Cerebellar cortex (tissue), 1 donor: ENCODE data around the gene TGFBR1.
"Not testable (repeated sequence)": the region's sequence is repeated elsewhere in the genome, so short reads cannot be mapped to it uniquely, and the experiment has no call there.

Experiments used
- DNase-seq: peaks from one replicate; pipeline ENCODE4 v3.0.0-alpha.2; 2015; ENCODE audit warnings: low spot score

TGFBR1 gene

DNA sequence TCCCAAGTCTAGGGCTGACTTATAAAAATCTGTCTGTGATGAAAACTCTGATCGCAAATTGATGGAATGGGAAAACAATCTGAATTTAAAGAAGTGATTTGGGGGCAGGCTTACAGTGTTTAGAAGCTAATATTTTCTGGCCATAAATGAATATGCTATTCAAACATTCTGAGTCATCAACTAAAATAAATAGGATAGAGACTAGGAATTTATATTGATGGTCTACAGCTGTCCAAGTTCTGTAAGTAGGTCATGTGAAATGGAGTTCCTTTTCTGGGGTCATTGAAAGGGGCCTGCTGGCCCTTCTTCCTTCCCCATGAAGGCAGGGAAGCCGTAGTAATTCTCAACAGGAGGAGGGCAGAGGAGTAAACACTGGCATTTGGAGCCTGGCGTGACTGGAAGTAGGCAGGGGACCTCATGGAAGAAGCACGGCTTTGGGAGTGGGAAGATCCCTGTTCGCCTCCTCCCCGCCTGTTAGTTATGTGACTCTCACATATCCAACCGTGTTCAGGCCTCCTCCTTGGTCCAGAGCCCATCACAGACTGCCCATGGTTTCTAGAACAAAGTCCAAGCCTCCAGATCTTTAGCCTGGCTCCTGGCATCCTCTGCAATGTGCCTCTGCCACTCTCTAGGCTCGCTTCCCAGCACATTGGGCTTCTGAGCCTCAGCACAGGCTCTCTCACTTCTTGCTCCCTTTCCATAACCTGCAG, 85.1 kb downstream of the TGFBR1 start:
- DNase-seq = peak; percentile 90

DNA sequence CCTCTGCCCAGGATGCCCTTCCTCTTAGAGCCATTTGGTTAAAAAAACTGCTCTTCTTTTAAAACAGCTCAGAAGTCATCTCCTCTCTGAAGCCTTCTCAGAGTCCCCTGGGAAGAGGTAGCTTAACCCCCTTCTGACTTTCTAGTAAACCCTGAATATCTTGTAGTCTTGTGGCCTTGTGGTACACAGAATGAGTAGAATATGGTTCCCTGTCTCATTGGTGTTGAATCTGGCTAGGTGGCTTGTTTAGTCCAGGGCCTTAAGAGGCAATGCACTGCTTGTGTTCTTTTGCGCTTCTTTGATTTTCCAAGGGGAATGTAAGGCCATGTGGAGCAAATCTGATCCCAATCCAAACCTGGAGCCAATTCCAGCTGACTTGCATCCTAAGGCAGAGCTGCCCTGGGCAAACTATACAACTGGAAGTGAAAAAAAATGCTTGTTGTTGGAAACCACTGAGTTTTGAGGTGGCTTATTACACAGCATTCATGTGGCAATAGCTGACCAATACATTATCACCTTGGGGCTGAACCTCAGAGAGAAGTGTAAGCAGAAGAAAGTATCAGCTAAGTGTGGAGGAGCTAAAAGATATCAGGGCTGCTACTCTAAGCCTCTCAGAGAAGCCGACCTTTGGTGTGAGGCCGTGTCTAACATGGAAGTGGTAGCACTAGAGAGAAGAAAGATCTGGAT, 85.8 kb downstream of the TGFBR1 start:
- no peak for DNase-seq

DNA sequence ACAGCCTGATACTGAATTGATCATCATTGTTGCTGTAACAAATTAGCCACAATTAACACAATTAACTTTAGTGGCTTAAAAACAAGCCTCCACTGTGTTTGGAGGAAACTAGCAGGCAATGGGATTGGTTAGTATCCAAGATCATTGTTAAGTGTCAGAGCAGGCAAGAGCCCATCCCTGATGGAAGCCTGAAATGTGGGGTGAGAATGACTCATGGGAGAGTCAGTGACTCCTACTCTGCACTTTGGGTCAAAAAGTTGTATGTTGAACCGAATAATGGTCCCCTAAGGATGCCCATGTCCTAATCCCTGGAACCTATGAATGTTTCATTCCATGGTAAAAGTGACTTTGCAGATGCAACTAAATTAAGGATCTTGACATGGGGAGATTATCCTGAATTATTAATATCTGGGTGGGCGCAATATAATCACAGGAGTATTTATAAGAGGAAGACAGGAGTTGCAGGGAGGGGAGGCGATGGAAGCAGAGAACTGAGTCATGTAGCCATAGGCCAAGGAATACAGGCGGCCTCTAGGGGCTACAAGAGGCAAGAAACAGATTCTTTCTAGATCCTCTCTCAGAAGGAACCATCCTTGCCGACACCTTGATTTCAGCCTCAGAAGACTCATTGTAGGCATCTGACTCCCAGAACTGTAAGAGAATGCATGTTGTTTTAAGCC, 88.0 kb downstream of the TGFBR1 start:
- DNase-seq = no peak

DNA sequence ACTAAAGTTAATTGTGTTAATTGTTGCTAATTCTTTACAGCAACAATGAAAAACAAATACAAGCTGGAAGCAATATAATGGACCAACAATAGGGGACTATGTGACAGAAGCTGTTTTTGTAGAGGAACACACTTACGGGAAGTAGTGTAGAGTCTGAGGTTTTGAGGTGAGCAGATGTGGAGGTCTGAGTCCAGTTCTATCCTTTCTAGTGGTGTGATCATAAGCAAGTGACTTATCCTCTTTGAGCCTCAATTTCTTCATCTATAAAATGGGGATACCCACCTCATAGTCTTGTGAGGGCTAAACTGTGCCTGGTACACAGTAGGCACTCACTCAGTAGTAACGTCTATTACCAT, 88.5 kb downstream of the TGFBR1 start:
- DNase-seq = no peak

DNA sequence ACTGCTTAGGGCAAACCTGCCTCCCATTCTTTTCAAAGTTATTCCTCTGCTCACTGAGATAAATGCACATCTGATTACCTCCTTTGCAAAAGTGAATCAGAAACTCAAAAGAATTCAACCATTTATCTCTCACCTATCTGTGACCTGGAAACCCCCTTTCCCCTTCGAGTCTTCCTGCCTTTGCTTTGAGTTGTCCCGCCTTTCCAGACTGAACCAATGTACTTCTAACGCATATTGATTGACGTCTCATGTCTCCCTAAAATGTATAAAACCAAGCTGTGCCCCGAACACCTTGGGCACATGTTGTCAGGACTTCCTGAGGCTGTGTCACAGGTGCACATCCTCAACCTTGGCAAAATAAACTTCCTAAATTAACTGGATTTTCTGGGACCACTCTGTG, 91.6 kb downstream of the TGFBR1 start:
- not testable (repeated sequence) for DNase-seq

DNA sequence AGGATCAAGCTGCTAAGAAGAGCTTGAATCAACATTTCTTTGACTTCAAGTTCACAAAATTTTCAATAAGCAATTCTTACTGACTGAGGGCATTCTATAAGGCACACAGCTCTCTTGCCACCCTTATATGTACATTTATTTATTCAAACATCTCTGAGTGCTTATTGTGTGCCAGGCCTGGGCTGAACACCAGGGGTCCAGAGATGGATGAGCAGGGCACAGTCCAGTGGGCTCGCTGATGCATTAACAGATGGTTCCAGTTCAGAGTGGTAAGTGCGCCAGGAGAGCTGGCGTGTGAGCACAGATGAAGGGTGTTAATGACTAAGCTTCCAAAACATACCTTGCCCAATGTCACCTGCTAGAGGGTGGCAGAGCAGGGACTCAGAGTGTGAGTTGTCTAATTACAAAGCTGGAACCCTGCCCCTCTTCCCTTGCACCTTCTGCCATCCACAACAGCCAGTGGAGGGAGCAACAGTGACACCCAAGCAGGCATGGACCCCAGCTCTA, 92.3 kb downstream of the TGFBR1 start:
- DNase-seq = peak; percentile 88

DNA sequence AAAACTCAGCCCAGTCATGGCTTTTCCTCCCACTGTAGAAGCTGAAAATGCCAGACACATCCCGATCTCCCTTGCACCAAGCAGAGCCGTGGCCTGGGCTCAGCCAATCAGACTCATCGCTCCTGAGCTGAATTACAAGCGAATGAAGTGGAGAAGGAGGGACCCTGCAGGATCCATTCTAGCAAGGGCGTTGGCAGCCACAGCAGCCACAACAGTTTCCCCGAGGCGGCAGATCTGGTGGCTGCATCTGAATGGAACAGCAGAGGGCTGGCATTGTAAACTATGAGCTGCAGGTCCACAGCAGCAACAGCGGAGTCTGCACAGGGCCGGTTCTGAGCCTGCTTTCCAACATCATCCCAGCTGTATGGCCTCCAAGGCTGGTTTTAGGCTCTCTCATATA, 93.1 kb downstream of the TGFBR1 start:
- DNase-seq = peak; percentile 8

DNA sequence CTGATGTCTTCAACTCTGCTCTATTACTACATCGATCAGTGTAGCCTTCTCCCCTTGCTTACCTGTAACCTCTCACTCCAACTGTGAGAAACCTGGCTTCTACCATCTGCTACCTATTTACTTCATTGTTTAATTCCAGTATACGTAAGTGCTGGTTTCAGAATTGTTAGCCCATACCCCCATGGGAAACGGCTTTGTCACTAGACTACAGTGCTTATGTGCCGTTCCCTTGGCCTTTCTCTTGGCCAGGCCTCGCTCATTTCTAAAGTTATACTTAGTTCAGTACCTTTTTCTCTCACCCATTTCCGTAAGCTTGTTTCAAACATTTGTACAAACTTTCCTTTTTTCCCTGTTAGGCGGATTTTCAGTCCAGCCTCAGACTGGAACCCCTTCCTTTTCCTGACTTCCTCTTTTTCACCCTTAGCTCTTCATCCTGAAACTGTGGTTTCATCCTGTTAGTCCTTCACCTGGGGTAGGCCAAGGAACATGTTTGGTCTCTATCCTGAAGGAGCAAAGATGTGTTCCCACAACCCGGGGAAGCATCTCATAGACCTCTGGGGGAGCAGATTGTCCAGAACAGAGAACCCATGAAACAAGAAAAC, 95.1 kb downstream of the TGFBR1 start:
- no peak for DNase-seq

DNA sequence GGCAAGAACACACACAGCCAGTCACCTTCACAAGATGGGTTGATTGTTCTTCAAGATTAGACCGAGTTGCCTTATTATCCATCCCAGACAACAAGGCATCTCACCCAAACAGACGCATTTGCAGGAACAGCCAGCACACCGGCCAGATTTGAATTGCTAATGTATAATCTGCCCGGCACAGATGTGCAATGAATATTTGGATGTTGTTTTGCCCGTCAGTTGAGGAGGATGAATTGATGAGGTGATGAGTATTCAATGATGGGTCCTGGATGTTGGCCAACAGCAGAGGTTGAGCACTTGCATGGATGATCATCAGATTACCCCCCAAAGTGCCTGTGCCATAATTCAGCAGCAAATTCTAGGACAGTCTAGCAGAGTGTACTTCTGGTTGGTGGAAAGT, 96.7 kb downstream of the TGFBR1 start:
- DNase-seq = no peak
